ENCODE measurements around the gene DPEP1. TPM values are rescaled to one million over a fixed set of nuclear protein-coding genes. Genes with fewer than 3 reads are reported as not detected.
A peak's percentile ranks its signal among the peaks of the same experiment; 100 is the strongest.

DPEP1 gene
- total RNA-seq, 6 experiments from 2014 or later, result 0.93 TPM; not detected in 5

GRCh38 chr16:89571636-89572035 is 41.8 kb upstream of the DPEP1 start:
- Histone ChIP-seq H3K27me3 (no peaks in the 10 kb centered on the region), H3K9me3 (no peaks in the 10 kb centered on the region), H3K4me3 (no peak overlapping the region), H3K27ac (no peak overlapping the region), H3K36me3 (no peaks in the 10 kb centered on the region), H3K4me1 (peaks cover 0 to 10% (median 0%) of the 10 kb centered on the region in 4 donors)
- no peak for ATAC-seq
- 92% methylated on average over 2 of the region's 18 CpGs for WGBS (ENCODE audit: insufficient coverage, low coverage, low lambda C conversion rate, missing lambda C conversion rate)
- intact Hi-C loops (cut with DNase I), result no loop called here
- DNase-seq, result no peak
- TF ChIP-seq, protein P1, sequence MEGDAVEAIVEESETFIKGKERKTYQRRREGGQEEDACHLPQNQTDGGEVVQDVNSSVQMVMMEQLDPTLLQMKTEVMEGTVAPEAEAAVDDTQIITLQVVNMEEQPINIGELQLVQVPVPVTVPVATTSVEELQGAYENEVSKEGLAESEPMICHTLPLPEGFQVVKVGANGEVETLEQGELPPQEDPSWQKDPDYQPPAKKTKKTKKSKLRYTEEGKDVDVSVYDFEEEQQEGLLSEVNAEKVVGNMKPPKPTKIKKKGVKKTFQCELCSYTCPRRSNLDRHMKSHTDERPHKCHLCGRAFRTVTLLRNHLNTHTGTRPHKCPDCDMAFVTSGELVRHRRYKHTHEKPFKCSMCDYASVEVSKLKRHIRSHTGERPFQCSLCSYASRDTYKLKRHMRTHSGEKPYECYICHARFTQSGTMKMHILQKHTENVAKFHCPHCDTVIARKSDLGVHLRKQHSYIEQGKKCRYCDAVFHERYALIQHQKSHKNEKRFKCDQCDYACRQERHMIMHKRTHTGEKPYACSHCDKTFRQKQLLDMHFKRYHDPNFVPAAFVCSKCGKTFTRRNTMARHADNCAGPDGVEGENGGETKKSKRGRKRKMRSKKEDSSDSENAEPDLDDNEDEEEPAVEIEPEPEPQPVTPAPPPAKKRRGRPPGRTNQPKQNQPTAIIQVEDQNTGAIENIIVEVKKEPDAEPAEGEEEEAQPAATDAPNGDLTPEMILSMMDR (IDR thresholded peaks at IDR 0.05), result no peak

DNA sequence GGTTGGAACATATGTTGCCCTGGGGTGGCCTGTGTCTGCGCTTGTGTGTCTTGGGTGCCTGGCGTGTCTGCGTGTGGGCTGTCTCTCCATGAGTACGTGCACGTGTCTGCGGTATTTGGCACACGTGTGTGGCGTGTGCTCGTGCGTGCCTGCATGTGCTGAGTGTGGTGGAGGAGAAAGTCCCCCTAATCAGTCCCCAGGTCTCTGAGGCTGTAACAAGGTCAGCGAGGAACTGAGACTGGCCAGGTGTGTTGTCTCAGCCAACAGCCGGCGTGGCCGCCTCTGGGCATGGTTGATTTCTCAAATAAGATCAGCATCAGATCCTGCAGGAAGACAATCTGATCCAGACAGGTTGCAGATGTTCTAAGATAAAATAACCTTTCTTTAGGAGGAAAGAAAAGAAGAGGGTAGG is 41.4 kb upstream of the DPEP1 start:
- Histone ChIP-seq H3K36me3 (no peaks in the 10 kb centered on the region), H3K27me3 (no peaks in the 10 kb centered on the region), H3K9me3 (no peaks in the 10 kb centered on the region), H3K4me3 (no peak overlapping the region), H3K27ac (no peak overlapping the region), H3K4me1 (peaks cover 0 to 10% (median 0%) of the 10 kb centered on the region in 4 donors)
- DNase-seq, result no peak
- WGBS (ENCODE audit: insufficient coverage, low coverage, low lambda C conversion rate, missing lambda C conversion rate), result 60% methylated on average over 8 of the region's 14 CpGs
- TF ChIP-seq, protein P1 (IDR thresholded peaks at IDR 0.05), result no peak
- no peak for TF ChIP-seq POLR2A (IDR thresholded peaks at IDR 0.05)
- intact Hi-C loops (cut with DNase I), result no loop called here
- ATAC-seq, result no peak

GRCh38 chr16:89572485-89573205 is 40.8 kb upstream of the DPEP1 start:
- no peak for DNase-seq
- intact Hi-C loops (cut with DNase I), result no loop called here
- WGBS (ENCODE audit: insufficient coverage, low coverage, low lambda C conversion rate, missing lambda C conversion rate), result 34% methylated on average over 7 of the region's 19 CpGs

DNA sequence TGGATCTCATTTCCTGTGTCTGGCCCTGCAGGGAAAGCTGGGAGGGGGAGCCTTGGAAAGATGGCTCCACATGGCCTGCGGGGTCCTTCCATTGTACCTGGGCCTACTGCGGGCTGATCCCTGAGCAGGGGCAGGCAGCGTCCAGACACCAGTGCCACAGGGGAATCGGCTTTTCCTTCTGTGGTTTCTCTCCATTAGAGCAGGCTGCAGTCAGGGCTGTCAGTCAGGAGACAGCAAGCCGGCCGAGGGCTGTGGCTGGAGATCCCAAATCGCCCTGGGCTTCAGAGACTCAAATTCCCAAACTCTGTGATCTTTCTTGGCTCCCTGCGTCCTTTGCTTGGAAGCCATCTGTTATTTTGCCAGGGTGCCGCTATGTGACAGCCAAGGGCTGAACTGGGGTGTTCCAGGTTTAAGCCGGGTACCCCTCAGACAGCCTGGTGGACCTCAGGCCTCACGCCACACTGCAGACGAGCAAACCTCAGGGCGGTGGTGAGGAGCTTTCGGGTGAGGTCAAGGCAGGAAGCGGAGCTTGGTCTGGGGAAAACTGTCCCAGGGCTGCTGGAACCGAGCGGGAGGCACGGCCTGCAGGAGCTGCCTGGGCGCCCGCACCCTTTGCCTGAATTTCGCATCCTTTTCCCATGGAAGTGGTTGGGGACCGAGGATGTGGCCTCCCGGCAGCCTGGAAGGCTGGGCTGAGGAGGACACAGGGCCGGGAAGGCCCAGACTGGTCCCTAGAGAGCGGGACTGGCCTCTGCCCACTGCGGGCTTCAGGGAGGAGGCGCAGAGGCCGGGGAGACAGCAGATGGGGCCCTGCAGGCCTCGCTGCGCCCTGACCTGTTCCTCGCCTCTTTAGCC is 39.4 kb upstream of the DPEP1 start:
- Histone ChIP-seq H3K27me3 (no peaks in the 10 kb centered on the region), H3K27ac (no peak overlapping the region), H3K4me1 (peaks cover 0 to 10% (median 0%) of the 10 kb centered on the region in 4 donors), H3K36me3 (no peaks in the 10 kb centered on the region), H3K4me3 (no peak overlapping the region), H3K9me3 (no peaks in the 10 kb centered on the region)
- no peak for DNase-seq
- intact Hi-C loops (cut with DNase I), result no loop called here
- TF ChIP-seq, protein P1 (IDR thresholded peaks at IDR 0.05), result no peak
- no peak for TF ChIP-seq POLR2A (IDR thresholded peaks at IDR 0.05)
- WGBS (ENCODE audit: insufficient coverage, low coverage, low lambda C conversion rate, missing lambda C conversion rate), result 72% methylated on average over 6 of the region's 31 CpGs
- ATAC-seq, result no peak

More at GRCh38 chr16:89572485-89573205, 40.8 kb upstream of the DPEP1 start:
- Histone ChIP-seq H3K36me3 (no peaks in the 10 kb centered on the region), H3K4me3 (no peak overlapping the region), H3K27ac (no peak overlapping the region), H3K27me3 (no peaks in the 10 kb centered on the region), H3K9me3 (no peaks in the 10 kb centered on the region), H3K4me1 (peaks cover 0 to 10% (median 0%) of the 10 kb centered on the region in 4 donors)
- TF ChIP-seq, protein P1 (IDR thresholded peaks at IDR 0.05), result no peak
- TF ChIP-seq POLR2A (IDR thresholded peaks at IDR 0.05), result no peak
- ATAC-seq, result peak; percentile 42 to 64 (median 58)
